GM19193 (cell line): Measurements from ENCODE around the gene ABHD17C.

Experiments used
- POLR2A ChIP-seq: IDR thresholded peaks from 4 replicates; pipeline ENCODE4 v1.6.1; 2011; ENCODE audit not compliant: insufficient read depth, insufficient read length; ENCODE audit errors: extremely low read depth

ABHD17C gene

GRCh38 chr15:80736560-80736959, 41.5 kb downstream of the ABHD17C start:
- TF ChIP-seq POLR2A: no peak

GRCh38 chr15:80739919-80740318, 44.8 kb downstream of the ABHD17C start:
- no peak for TF ChIP-seq POLR2A

DNA sequence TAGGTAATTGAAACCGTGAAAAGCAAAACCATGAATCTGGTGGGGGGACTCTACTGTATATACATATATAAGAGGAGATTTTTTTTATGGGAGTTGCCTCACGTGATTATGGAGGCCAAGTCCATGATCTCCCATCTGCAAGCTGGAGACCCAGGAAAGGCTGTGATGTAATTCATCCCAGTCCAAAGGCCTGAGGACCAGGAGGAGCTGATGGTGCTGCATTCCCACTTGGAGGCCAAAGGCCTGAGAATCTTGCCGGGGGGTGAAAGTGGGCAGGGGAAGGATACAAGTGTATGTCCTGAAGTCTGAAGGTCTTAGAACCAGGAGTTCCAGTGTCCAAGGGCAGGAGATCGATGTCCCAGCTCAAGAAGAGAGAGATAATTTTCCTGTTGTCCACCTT, 47.0 kb downstream of the ABHD17C start:
- no peak for TF ChIP-seq POLR2A

GRCh38 chr15:80743189-80743833, 48.2 kb downstream of the ABHD17C start:
- TF ChIP-seq POLR2A: no peak

- no peak for TF ChIP-seq POLR2A
Measured at GRCh38 chr15:80744415-80744814, 49.3 kb downstream of the ABHD17C start.

- TF ChIP-seq POLR2A: no peak
Measured at GRCh38 chr15:80744826-80745225, 49.7 kb downstream of the ABHD17C start.

- no peak for TF ChIP-seq POLR2A
Measured at GRCh38 chr15:80745888-80746287, 50.8 kb downstream of the ABHD17C start.

DNA sequence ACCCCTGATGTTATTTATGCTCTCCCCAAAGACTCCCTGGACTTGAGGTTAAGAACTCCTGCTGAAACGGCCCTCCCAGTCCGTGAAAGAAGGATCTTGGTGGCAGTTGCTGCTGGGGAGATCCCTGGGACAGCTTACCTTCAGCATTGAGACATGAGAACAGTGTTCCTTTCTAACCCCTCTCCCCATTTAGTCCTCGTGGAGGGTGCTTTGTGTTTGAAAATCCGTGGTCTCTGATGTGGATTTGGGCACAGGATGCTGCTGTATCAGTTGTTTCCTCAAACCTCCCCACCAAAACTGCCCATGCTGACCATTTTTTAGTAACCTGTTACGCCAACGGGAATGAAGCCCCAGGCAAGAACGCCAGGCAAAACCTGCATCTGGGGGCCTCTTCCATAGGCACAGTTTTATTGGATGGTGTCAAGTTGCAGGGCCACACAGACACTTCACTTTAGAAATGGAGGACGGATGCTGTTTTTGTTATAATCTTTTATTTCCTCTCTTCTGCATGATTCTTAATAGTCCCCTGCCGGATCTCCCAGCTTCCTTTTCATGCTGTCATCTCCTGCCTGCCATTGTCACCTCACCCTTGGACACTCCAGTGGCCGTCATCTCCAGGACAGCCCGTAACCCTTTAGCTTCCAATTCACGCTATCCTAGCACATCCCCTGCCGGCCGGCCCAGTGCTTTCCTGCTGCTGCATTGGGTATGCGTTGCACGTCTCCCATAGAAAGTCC, 52.4 kb downstream of the ABHD17C start:
- TF ChIP-seq POLR2A: no peak

DNA sequence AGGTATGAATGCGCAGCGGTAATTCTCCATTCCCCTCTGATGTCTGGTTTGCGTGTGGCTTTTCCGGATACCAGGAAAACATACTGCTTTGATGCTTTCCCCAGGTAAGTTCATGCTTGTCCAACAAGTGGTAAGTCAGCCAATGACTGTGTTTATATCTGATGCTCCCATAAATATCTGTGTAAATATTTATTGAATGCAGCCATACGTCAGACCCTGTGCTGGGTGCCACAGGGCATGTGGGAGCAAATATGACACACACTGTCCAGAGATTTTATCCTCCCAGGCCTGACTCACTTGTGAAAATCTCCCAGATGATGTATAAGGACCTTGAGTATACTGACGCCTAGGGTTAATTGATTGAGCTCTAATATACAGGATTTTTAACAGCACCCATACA, 54.5 kb downstream of the ABHD17C start:
- no peak for TF ChIP-seq POLR2A

DNA sequence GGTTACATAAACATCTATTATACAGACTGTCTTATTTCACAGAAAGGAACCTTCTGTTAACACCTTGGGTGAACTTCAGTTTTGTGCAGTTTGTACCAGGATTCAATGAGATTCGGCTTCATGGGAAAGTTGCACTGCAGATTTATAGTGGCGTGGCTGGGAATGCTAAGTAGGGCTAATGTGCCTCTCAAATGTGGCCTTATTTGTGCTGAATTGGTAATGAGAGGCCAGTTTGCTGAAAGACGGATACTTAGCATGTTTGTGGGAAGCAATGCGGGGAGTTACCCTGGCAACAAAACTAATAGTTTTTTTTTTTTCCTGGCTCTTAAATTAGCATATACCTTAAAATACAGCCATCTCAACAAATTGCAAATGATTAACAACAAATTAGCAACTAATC, 55.5 kb downstream of the ABHD17C start:
- TF ChIP-seq POLR2A: no peak

DNA sequence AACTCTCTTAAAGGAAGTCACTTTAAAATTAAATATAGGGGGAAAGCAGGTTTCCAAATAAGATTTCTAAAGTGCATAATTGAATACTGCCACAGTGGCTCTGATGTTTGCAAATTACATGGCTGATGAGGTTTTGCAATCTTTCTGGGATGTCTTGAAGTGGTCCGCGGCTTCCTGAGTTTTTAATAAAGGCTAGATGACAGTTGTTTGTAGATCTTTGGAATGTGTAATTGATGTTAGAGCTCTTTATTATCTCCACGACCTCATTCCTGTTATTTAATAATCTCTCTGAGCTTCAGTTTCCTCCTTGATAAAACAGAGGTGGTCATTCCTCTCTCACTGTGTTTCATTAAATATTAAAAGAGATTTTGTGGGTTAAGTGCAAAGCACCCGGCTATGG, 57.1 kb downstream of the ABHD17C start:
- no peak for TF ChIP-seq POLR2A

DNA sequence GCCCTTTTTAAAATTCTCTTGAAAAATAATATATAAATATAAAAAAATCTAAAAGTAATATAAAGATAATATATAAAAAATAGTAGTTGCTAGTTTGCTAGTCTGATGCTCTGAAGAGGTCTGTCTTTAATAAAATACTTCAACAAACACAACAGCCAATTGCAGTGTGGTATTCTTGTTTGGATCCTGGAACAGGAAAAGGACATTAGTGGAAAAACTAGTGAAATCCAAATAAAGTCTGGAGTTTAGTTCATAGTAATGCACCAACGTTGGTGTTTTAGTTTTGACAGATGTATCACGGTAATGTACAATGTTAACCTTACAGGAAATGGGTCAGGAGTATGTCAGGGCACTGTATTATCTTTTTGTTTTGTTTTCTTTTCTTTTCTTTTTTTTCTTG, 58.1 kb downstream of the ABHD17C start:
- no peak for TF ChIP-seq POLR2A

DNA sequence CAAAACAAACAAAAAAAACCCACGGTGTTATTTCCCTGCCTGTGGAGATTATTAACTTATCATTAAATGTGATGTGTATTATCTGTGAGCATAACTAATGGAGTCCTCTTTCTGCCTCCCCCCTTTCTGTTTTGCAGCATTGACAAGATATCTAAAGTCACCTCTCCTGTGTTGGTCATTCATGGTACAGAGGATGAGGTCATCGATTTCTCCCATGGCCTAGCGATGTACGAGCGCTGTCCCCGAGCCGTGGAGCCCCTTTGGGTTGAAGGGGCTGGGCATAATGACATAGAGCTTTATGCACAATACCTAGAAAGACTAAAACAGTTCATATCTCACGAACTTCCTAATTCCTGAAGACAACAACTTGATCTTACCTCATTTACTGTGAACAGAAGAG, 58.9 kb downstream of the ABHD17C start:
- TF ChIP-seq POLR2A: no peak

DNA sequence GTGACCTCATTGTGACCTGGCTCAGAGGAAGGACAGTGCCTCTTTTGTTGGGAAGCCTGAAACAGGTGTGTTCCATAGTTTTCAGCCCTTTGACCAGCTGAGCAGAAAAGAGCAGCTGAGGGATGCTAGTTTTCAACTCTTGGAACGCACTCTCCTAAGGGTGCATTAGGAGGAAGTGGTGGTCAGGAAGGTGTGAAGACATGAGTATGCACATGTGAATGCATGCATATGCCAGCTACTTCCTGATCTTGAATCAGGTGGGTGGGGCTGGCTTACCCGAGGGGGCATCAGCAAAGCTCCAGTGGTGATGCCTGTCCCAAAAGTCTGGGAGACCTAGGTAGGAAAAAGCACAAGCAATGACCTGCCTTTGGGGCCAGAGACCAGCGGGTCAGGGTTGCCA, 60.8 kb downstream of the ABHD17C start:
- TF ChIP-seq POLR2A: no peak

DNA sequence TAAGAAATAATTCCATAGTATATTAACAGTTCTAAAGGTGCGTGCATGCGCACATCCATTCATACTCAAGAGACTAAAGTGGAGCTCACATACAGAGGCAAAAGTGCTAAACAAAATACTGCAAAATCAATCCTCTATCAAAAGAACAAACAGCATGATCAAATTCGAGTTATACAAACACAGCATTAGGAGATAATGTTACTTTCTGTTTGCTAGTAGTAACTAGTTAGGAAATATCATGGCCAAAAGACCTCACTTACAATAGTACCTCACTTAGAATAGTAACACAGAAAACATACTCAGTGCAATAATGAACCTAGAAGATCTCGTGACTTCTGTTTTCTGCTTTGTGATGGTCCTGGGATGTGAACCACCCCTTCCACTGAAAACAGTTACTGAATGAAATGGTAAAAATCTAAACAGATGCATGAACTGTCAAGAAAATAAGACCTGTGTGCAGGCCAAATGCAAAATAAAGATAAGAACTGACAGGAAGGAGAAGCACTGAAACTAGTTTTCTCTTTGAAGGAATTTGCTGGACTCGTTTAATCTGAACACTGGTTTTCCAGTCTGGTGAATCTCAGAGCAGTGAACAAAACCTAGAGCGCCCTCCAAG, 63.1 kb downstream of the ABHD17C start:
- no peak for TF ChIP-seq POLR2A

GRCh38 chr15:80760960-80761359, 65.8 kb downstream of the ABHD17C start:
- no peak for TF ChIP-seq POLR2A
